Activated B cell treated with CpG ODN at 0.5 μM for 24 hours (primary cell): ENCODE measurements around the gene SH3RF3. TPM values are rescaled to one million over a fixed set of nuclear protein-coding genes. Genes with fewer than 3 reads are reported as not detected.

Experiments used
- ATAC-seq: fragments of 200-7000 bp; cut with Tn5 transposase; one replicate; pipeline ENCODE4 v1.10.0; 2021; ENCODE audit warnings: low read depth, mild to moderate bottlenecking, moderate library complexity
- CTCF ChIA-PET: fragments of 350-600 bp; sonication (Branson Sonifier 250); formaldehyde crosslinking; loops from one replicate; lab custom pipeline; 2021; ENCODE audit warnings: antibody characterized with exemption; lab: Charles Lee
- POLR2A ChIA-PET: fragments of 350-600 bp; sonication (Branson Sonifier 250); formaldehyde crosslinking; loops from one replicate; lab custom pipeline; 2021; ENCODE audit warnings: antibody characterized with exemption; lab: Charles Lee
- DNase-seq: peaks from one replicate; pipeline ENCODE4 v3.0.0; 2022
- H3K27ac Mint-ChIP-seq: one replicate; pipeline ENCODE4 v1.8.0; 2020; ENCODE audit warnings: mixed read lengths
- H3K27me3 Mint-ChIP-seq: one replicate; pipeline ENCODE4 v1.8.0; 2021; ENCODE audit warnings: mixed read lengths
- H3K36me3 Mint-ChIP-seq: one replicate; pipeline ENCODE4 v1.8.0; 2021; ENCODE audit warnings: low read depth, mixed read lengths
- H3K4me1 Mint-ChIP-seq: one replicate; pipeline ENCODE4 v1.8.0; 2021; ENCODE audit warnings: mixed read lengths
- H3K4me3 Mint-ChIP-seq: one replicate; pipeline ENCODE4 v1.8.0; 2020; ENCODE audit warnings: mild to moderate bottlenecking, mixed read lengths
- H3K9me3 Mint-ChIP-seq: one replicate; pipeline ENCODE4 v1.8.0; 2020; ENCODE audit warnings: mixed read lengths
- CTCF ChIP-seq: fragments of 200-600 bp; IDR thresholded peaks from one replicate; pipeline ENCODE4 v1.8.0; 2022; ENCODE audit warnings: antibody characterized with exemption, mild to moderate bottlenecking
- intact Hi-C: fragments of 100-400 bp; cut with micrococcal nuclease; formaldehyde crosslinking; loops from one replicate; pipeline ENCODE4 v1.15.1; 2024
- total RNA-seq: library from RNA; stranded (reverse); gene quantifications from 2 replicates; pipeline ENCODE4 v1.2.3, GENCODE V29; 2022

SH3RF3 gene
- total RNA-seq, 1 donor from 2014 or later, result 0.09 TPM

GRCh38 chr2:109395494-109396201 lies 266.6 kb downstream of the SH3RF3 start:
- ATAC-seq (no peak), DNase-seq (no peak)
- Mint-ChIP-seq H3K4me1 (no peaks in the 10 kb centered on the region), H3K36me3 (no peaks in the 10 kb centered on the region), H3K4me3 (no peak overlapping the region), H3K27me3 (no peaks in the 10 kb centered on the region), H3K27ac (no peak overlapping the region), H3K9me3 (no peaks in the 10 kb centered on the region)
- intact Hi-C loops, result no loop called here
- CTCF ChIA-PET, result no interaction called here
- POLR2A ChIA-PET, result no interaction called here
- no peak for TF ChIP-seq CTCF

- POLR2A ChIA-PET, result no interaction called here
- ATAC-seq, result no peak
Observed at GRCh38 chr2:109396202-109397180, 267.5 kb downstream of the SH3RF3 start.

GRCh38 chr2:109397893-109398292 lies 268.9 kb downstream of the SH3RF3 start:
- DNase-seq (no peak), ATAC-seq (no peak)
- intact Hi-C loops, result no loop called here
- CTCF ChIA-PET, result no interaction called here
- TF ChIP-seq CTCF, result no peak
- Mint-ChIP-seq H3K4me1 (peaks cover under 1% of the 10 kb centered on the region), H3K36me3 (no peaks in the 10 kb centered on the region), H3K4me3 (no peak overlapping the region), H3K27me3 (no peaks in the 10 kb centered on the region), H3K27ac (no peak overlapping the region), H3K9me3 (no peaks in the 10 kb centered on the region)
- POLR2A ChIA-PET, result no interaction called here

More at GRCh38 chr2:109396202-109397180, 267.5 kb downstream of the SH3RF3 start:
- H3K36me3 Mint-ChIP-seq, result no peaks in the 10 kb centered on the region
- H3K4me3 Mint-ChIP-seq, result no peak overlapping the region
- no peaks in the 10 kb centered on the region for H3K27me3 Mint-ChIP-seq
- TF ChIP-seq CTCF, result no peak
- no peak overlapping the region for H3K27ac Mint-ChIP-seq
- intact Hi-C loops, result no loop called here
- H3K9me3 Mint-ChIP-seq, result no peaks in the 10 kb centered on the region
- no peaks in the 10 kb centered on the region for H3K4me1 Mint-ChIP-seq
- no peak for DNase-seq
- CTCF ChIA-PET, result no interaction called here

GRCh38 chr2:109398366-109399015 lies 269.5 kb downstream of the SH3RF3 start:
- H3K27ac Mint-ChIP-seq, result no peak overlapping the region
- intact Hi-C loops, result no loop called here
- ATAC-seq, result no peak
- no peak for TF ChIP-seq CTCF
- H3K4me1 Mint-ChIP-seq, result peaks cover 4% of the 10 kb centered on the region
- H3K4me3 Mint-ChIP-seq, result no peak overlapping the region
- H3K9me3 Mint-ChIP-seq, result no peaks in the 10 kb centered on the region
- no peak for DNase-seq
- H3K27me3 Mint-ChIP-seq, result no peaks in the 10 kb centered on the region
- POLR2A ChIA-PET, result no interaction called here
- no peaks in the 10 kb centered on the region for H3K36me3 Mint-ChIP-seq
- CTCF ChIA-PET, result no interaction called here

- POLR2A ChIA-PET, result no interaction called here
- Mint-ChIP-seq H3K9me3 (no peaks in the 10 kb centered on the region), H3K36me3 (no peaks in the 10 kb centered on the region), H3K27me3 (no peaks in the 10 kb centered on the region), H3K4me3 (no peak overlapping the region), H3K27ac (no peak overlapping the region), H3K4me1 (peaks cover 4% of the 10 kb centered on the region)
- intact Hi-C loops, result no loop called here
- no peak for ATAC-seq
- CTCF ChIA-PET, result no interaction called here
- no peak for TF ChIP-seq CTCF
- DNase-seq, result no peak
Observed at GRCh38 chr2:109399066-109399465, 270.1 kb downstream of the SH3RF3 start.
